HepG2 (cell line): ENCODE results near the gene VTN.

ENCODE experiments used
- CEBPB ChIP-seq: IDR thresholded peaks from 2 replicates; pipeline ENCODE4 v1.6.1; 2011; ENCODE audit warnings: low read depth, low read length, improper control_type of control experiment, borderline replicate concordance
- PCBP1 ChIP-seq: fragments of 200-400 bp; formaldehyde crosslinking; IDR thresholded peaks from 2 replicates; pipeline ENCODE4 v1.6.1; 2017; ENCODE audit warnings: mild to moderate bottlenecking, low read depth, low read length, borderline replicate concordance
- ZKSCAN5 ChIP-seq: sonication (generic); formaldehyde crosslinking; IDR thresholded peaks from 2 replicates; pipeline ENCODE4 v1.5.1; 2020; ENCODE audit warnings: mild to moderate bottlenecking, missing genetic modification reagents

- TF ChIP-seq PCBP1 (no peak), CEBPB (no peak), ZKSCAN5 (CRISPR knock-in tag) (no peak)
These were observed 11.2 kb upstream of the VTN start for GRCh38 chr17:28381141-28381825.
